Mesothelial cell of epicardium (in vitro differentiated cells): ENCODE results near the gene C10orf143. TPM values are rescaled to one million over a fixed set of nuclear protein-coding genes. Genes with fewer than 3 reads are reported as not detected.

Experiments used
- DNase-seq, 2 experiments: peaks; one replicate each; pipeline ENCODE4 v3.0.0; 2021; ENCODE audit warnings: low spot score in 2 of 2; ENCODE audit not compliant: unreplicated experiment in 2 of 2
- H3K27ac Mint-ChIP-seq: 2 replicates; pipeline ENCODE4 v1.8.0; 2021; ENCODE audit warnings: mixed read lengths
- H3K27me3 Mint-ChIP-seq: 2 replicates; pipeline ENCODE4 v1.8.0; 2021; ENCODE audit warnings: low read depth, mixed read lengths
- H3K36me3 Mint-ChIP-seq: 2 replicates; pipeline ENCODE4 v1.8.0; 2021; ENCODE audit warnings: mixed read lengths
- H3K4me1 Mint-ChIP-seq: 2 replicates; pipeline ENCODE4 v1.8.0; 2021; ENCODE audit warnings: mixed read lengths
- H3K4me3 Mint-ChIP-seq: 2 replicates; pipeline ENCODE4 v1.8.0; 2021; ENCODE audit warnings: mild to moderate bottlenecking, moderate library complexity, mixed read lengths
- H3K9me3 Mint-ChIP-seq: 2 replicates; pipeline ENCODE4 v1.8.0; 2021; ENCODE audit warnings: mixed read lengths
- CTCF ChIP-seq: fragments of 200-600 bp; sonication (generic); IDR thresholded peaks from one replicate; pipeline ENCODE4 v1.5.0; 2021; ENCODE audit warnings: antibody characterized with exemption; ENCODE audit not compliant: unreplicated experiment
- total RNA-seq: library from RNA; stranded (reverse); gene quantifications from 3 replicates; pipeline ENCODE4 v1.2.1, GENCODE V29; 2021

Gene C10orf143
- total RNA-seq, 1 donor from 2014 or later: 2.2 TPM

GRCh38 chr10:130141038-130141437 lies 30.4 kb upstream of the C10orf143 start:
- Mint-ChIP-seq H3K27ac (peak overlapping the region; percentile 80), H3K27me3 (no peaks in the 10 kb centered on the region), H3K36me3 (peaks cover 8% of the 10 kb centered on the region), H3K4me1 (peaks cover 37% of the 10 kb centered on the region), H3K9me3 (no peaks in the 10 kb centered on the region), H3K4me3 (no peak overlapping the region)
- DNase-seq: no peak
- TF ChIP-seq CTCF: no peak

GRCh38 chr10:130140425-130140824 lies 29.8 kb upstream of the C10orf143 start:
- H3K27ac Mint-ChIP-seq: no peak overlapping the region
- H3K4me3 Mint-ChIP-seq: no peak overlapping the region
- H3K27me3 Mint-ChIP-seq: no peaks in the 10 kb centered on the region
- peaks cover 8% of the 10 kb centered on the region for H3K36me3 Mint-ChIP-seq
- H3K9me3 Mint-ChIP-seq: no peaks in the 10 kb centered on the region
- H3K4me1 Mint-ChIP-seq: peaks cover 39% of the 10 kb centered on the region
- no peak for TF ChIP-seq CTCF
- no peak for DNase-seq

- Mint-ChIP-seq H3K27me3 (no peaks in the 10 kb centered on the region), H3K36me3 (peaks cover 5% of the 10 kb centered on the region), H3K4me3 (peak overlapping the region; percentile 84), H3K4me1 (peaks cover 41% of the 10 kb centered on the region), H3K27ac (peak overlapping the region; percentile 43), H3K9me3 (no peaks in the 10 kb centered on the region)
- no peak for TF ChIP-seq CTCF
- no peak for DNase-seq
These were observed 27.8 kb upstream of the C10orf143 start for GRCh38 chr10:130138479-130138866.

- Mint-ChIP-seq H3K36me3 (peaks cover 5% of the 10 kb centered on the region), H3K27ac (peak overlapping the region; percentile 92), H3K4me3 (peak overlapping the region; percentile 84), H3K4me1 (peaks cover 38% of the 10 kb centered on the region), H3K9me3 (no peaks in the 10 kb centered on the region), H3K27me3 (no peaks in the 10 kb centered on the region)
- DNase-seq: no peak
- TF ChIP-seq CTCF: no peak
These were observed 27.2 kb upstream of the C10orf143 start for GRCh38 chr10:130137659-130138478.

- Mint-ChIP-seq H3K27me3 (no peaks in the 10 kb centered on the region), H3K27ac (peak overlapping the region; percentile 92), H3K36me3 (peaks cover 1% of the 10 kb centered on the region), H3K4me1 (peaks cover 31% of the 10 kb centered on the region), H3K4me3 (peak overlapping the region; percentile 84), H3K9me3 (no peaks in the 10 kb centered on the region)
- DNase-seq: no peak
- TF ChIP-seq CTCF: no peak
These were observed 26.4 kb upstream of the C10orf143 start for GRCh38 chr10:130137090-130137448.
